Measurements from ENCODE around the gene DCN.

- TF ChIP-seq CTCF (IDR thresholded peaks at IDR 0.05) (no peak), POLR2A (IDR thresholded peaks at IDR 0.05) (no peak)
These were observed 29.2 kb upstream of the DCN start for GRCh38 chr12:91211866-91212265.

All from right lobe of liver (tissue), 4 donors.